Hypothalamus (tissue), 51 donors: Measurements from ENCODE around the gene PPP1R7.
"Not testable (repeated sequence)": the region's sequence is repeated elsewhere in the genome, so short reads cannot be mapped to it uniquely, and the experiment has no call there.

Experiments used
- DNase-seq, 51 donors: peaks; one replicate each; lab custom pipeline; 2025; lab: John Stamatoyannopoulos, UW

Gene PPP1R7, protein sequence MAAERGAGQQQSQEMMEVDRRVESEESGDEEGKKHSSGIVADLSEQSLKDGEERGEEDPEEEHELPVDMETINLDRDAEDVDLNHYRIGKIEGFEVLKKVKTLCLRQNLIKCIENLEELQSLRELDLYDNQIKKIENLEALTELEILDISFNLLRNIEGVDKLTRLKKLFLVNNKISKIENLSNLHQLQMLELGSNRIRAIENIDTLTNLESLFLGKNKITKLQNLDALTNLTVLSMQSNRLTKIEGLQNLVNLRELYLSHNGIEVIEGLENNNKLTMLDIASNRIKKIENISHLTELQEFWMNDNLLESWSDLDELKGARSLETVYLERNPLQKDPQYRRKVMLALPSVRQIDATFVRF

GRCh38 chr2:241149925-241150659 is at the start of gene PPP1R7:
Gene PPP1R7 (plus strand): TSS chr2:241150467. CDS start chr2:241150496, 29 bp downstream.
- DNase-seq = peak; percentile 60 to 96 (median 91)

- DNase-seq = peak; percentile 27 to 90 (median 75)
These were observed 47.9 kb upstream of the PPP1R7 start, which contains the start of gene MTERF4 for GRCh38 chr2:241102239-241102803. Gene MTERF4 (minus strand): TSS chr2:241102287. CDS start chr2:241102273, 14 bp downstream.

- DNase-seq = no peak
These were observed 47.1 kb upstream of the PPP1R7 start for GRCh38 chr2:241103176-241103595.

DNA sequence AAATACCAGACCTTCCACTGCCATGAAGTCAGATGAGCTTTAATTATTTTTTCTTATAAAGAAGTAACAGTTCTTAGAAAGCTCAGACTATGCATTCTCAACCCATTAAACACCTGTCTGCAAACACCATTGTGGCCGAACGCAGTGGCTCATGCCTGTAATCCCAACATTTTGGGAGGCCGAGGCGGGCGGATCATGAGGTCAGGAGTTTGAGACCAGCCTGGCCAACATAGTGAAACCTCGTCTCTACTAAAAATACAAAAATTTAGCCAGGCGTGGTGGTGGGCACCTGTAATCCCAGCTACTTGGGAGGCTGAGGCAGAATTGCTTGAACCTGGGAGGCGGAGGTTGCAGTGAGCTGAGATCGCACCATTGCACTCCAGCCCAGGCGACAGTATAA is 45.7 kb upstream of the PPP1R7 start:
- not testable (repeated sequence) for DNase-seq

DNA sequence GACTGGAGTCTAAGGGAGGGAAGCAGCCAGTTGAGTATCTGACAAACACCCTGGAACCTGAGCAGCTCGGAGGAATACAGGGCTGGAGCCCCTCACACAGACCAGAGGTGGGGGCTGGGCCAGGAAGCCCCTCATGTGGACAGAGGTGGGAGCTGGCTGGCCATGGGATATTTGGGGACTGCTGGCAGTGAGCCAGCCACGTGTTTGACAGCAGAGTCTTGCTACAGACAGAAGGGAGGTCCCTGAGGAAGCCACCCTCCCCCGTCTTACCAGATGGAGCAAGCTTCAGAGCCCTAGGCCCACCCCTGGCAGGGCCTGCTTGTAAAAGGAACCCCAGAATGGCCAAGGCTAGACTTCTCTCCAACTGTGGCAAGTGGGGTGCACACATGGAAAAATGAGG is 44.6 kb upstream of the PPP1R7 start:
- DNase-seq = no peak

DNA sequence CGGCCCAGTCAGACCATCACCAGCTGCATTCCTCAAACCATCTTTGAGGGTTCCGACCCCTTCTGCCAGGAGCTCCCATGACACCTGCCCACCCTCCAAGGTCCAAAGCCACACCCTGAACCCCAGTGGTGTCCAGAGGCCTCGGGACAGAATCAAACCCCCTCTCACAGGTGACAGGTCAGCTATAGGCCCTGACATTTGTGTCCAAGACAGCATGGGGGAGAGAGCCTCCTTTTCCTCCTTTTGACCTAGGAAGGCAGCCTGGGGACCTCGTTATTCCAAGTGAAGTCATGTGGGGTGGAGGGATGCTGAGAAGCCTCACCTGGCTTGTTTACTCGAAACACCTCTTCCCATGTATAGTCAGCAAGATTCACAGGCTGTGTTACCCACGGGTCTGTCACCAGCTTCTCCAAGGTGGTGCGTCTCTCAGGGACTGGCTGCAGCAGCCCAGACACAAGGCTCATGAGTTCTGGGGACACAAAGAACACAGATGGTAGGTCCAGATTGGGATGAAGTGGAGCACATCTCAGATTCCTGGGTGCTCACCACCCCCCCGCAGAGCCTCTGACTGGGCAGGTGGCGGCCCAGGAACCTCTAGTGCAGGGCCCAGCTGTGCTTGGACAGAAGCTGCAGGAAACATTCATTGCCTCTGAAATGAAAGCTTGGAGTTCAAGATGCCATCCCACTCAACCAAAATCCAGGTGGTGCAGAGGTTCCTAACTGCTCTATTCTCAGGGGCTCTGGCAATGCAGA is 43.1 kb upstream of the PPP1R7 start:
- no peak for DNase-seq

DNA sequence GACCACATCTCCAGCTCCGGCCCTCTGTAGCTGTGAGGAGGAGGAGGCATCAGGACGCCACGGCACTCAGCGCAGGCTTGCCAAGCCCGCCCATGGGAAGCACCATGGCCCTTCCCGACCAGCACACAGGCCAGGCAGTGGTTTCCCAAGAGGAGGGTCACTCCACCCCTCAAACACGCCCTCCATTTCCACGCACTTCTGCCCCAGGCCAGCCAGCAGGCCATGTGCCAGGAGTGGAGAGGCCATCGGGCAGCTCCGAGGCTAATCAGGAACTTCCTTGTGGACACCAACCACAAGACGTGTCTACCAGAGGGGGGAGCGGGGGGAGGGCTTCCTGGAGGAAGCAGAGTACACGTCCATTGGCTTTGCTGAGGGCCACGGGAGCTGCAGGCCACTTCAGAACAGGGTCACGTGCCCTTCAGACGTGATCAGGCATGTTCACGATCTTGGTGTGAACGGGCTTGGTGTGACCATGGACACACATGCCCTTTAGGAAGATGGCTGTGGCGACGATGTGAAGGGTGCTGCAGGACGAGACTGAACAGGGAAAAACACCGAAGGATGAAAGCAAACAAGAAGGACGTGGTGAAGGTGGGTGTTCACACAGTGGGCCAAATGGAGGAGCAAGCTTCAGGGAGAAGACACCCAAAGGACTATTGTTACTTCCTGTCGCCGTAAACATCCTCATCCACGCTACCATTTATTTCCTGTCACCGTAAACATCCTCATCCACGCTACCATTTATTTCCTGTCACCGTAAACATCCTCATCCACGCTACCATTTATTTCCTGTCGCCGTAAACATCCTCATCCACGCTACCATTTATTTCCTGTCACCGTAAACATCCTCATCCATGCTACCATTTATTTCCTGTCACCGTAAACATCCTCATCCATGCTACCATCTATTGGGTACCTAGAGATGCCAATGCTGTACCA is 41.7 kb upstream of the PPP1R7 start:
- DNase-seq = peak in 1 of 51 donors; percentile 6

DNA sequence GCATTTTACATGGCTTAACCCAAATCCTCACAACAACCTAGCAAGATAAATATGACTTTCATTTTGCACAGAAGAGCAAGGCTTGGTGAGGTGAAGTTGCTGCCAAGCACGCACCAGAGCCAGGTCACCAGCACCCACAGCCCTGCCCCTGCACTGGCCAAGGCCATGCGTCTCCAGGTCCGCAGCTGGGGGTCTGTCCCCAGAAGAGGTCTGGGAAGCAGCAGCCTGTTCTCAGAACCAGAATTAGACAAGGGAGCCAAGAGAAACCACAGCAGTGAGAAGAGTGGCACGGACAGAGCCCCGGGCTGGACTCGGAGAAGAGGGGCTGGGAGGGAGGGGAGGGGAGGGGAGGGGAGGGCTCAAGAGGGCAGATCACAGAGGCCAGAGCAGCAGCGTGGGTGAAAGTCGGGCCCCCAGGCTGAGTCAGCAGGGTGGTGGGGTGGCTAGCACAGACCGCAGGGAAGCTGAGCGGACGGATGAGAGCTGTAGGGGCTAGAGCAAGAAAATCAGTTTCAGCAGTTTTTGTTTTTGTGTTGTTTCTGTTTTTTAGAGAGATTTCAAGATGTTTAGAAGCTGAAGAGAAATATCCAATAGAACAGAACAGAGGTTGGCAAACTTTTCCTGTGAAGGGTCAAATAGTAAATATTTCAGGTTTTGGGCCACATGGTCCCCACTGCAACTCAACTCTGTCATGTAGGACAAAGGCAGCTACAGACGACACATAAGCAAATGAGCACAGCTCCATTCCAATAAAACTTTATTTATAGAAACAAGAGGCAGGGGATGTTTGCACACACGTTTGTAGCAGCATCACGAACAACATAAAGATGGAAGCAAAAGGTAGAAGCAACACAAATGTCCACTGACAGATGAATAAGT is 40.8 kb upstream of the PPP1R7 start:
- no peak for DNase-seq

DNA sequence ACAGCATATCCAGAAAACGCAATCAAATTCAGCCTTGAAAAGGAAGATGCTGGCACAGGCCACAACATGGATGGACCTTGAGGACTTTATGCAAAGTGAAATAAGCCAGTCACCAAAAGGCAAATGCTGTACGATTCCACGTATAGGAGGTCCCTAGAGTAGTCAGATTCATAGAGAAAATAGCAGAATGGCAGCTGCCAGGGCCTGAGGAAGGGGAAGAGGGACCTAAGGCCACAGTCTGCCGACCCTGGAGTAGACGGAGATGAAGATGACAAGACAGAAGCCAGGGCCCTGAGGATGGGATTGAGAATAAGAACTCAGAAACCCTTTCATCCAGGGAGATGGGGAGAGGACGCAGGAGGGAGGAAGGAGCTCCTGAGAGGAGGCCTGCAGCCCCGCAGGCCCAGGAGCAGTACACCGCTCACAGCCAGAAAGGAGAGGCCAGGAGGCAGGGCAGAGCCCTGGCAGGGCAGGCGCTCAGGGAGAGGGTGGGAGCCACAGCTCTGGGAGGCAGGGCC is 40.1 kb upstream of the PPP1R7 start:
- no peak for DNase-seq

GRCh38 chr2:241110607-241111439 is 39.4 kb upstream of the PPP1R7 start:
- no peak for DNase-seq

GRCh38 chr2:241111440-241111805 is 38.8 kb upstream of the PPP1R7 start:
- DNase-seq = no peak

- no peak for DNase-seq
These were observed 38.2 kb upstream of the PPP1R7 start for GRCh38 chr2:241112046-241112445.

GRCh38 chr2:241112592-241112991 is 37.7 kb upstream of the PPP1R7 start:
- DNase-seq = no peak

- DNase-seq = no peak
These were observed 35.4 kb upstream of the PPP1R7 start for GRCh38 chr2:241114836-241115235.

DNA sequence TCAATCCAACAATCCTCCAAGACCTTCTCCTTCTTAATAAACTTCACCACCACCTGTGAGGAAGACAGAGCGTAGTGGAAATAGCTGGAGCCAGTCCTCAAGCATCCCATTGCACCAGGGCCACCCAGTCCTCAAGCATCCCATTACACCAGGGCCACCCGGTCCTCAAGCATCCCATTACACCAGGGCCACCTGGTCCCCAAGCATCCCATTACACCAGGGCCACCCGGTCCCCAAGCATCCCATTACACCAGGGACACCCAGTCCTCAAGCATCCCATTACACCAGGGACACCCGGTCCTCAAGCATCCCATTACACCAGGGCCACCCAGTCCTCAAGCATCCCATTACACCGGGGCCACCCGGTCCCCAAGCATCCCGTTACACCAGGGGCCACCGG is 34.9 kb upstream of the PPP1R7 start:
- no peak for DNase-seq

DNA sequence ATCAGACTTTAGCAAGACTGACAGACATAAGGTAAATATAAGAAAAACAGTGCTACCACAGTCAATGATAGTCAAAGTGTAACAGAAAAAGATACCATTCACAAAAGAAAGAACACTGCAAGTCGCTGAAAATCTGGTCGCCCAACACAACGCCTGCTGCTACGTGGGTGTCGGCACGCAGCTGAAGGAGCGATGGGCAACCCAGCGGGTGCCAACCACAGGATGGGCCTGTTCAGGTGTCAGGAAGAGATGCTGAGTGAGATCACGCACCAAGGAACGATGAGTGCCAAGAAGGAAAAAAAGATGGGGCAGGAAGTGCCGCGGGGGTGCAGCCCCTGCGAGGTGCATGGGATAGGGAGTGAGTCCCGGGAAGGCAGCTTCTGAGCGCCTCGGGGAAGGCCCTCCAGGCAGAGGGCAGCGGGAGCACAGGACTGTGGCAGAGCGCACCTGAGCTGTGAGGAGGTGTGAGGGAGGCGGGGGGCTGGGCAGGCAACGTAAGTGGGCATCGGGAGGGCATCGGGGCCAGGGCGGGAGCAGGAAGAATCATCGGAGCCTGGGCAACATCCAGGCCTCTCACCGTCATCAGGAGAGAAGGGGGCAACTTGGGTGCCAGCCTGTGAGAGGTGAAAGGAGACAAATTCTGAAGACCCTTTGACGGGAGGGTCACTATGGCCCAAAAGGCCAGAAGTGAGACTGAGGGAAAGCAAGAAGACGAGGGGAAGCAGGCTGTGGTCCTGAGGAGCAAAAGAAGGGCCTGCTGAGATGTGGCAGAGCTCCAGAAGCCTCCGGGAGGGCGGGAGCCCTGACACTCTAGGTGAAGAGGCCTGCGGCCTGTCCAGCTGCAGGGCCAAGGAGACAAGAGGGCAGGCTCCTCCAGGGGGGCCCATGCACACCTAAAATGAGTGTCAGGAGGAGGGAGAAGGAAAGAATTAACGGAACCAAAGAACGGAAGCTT is 33.4 kb upstream of the PPP1R7 start:
- no peak for DNase-seq
